HUDEP-2 (cell line): ENCODE data around the gene RFC4.

Source experiments
- DNase-seq, 76 experiments: peaks; one replicate each; lab custom pipeline; 2025; ENCODE audit not compliant: unreplicated experiment in 76 of 76; lab: John Stamatoyannopoulos, UW

The RFC4 gene

GRCh38 chr3:186788482-186789370 lies 17.6 kb downstream of the RFC4 start:
- DNase-seq: peak in 5 of 76 experiments; percentile 7 to 45 (median 25)

DNA sequence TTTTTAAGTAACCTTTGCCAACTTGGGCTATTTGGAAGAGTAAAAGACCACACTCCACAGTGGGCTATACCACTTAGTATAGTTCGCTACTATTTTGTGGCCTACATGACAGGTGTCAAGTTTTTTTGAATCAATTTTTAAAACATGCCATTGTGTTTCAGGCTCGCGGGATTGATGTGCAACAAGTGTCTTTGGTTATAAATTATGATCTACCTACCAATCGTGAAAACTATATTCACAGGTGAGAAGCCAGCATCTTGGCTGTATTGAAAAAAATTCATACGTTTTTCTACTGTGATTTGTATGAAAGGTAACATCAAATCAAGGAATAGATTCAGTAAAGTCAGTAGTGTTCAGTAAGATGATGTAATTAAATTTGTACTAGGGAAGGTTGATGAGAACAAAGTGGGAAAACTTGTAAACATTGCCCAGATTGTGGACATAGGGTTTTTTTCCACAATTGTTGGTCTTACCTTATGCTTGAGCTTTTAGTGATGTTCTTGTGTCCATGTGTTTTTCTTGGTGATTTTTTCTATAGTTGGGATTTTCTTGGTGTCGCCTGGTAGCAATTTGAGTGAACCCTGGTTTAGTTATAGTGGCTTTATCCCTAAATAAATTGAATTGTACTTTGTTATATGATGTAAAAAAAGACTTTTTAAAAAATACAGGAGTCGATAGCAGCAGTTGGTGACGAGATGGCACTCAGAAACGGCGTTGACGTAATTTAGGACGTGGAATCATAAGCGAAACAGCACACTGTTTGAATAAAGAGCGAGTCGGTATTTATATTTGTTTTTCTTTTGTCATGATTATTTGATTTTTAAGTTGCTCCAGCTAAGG lies 18.4 kb downstream of the RFC4 start:
- DNase-seq: no peak

DNA sequence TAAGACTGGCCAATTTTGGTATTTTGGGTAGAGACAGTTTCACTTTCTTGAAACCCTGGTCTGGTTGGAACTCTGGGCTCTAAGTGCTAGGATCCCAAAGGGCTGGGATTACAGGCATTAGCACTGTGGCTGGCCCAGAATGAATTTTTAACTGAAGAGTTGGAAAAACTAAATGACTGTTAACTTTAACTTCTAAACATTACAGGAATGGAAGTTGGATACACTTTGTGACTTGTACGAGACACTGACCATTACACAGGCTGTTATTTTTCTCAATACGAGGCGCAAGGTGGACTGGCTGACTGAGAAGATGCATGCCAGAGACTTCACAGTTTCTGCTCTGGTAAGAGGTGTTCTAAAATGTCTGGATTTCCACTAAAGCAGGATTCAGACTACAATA lies 19.4 kb downstream of the RFC4 start:
- DNase-seq: peak in 1 of 76 experiments; percentile 20

DNA sequence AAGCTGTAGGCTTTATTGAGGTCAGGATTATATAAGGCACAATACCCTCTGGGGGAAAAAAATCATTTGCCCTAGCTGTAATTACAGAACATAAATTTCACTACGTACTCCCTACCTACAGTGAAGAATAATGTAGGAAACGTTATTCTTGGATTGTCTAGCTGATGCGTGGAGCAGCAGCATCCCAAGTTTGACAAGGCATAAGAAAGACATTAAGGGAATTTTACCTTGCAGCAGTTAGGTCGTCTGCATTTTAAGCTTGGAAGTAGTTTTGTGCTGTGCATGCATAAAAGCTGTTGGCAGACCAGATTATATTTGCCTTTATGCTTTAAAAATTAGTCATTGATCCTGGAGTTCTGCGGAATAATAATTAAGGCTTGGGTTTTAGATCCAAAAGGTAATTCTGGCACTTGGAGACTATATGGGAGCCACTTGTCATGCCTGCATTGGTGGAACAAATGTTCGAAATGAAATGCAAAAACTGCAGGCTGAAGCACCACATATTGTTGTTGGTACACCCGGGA lies 20.7 kb downstream of the RFC4 start:
- DNase-seq: peak in 1 of 76 experiments; percentile 43

GRCh38 chr3:186784820-186785494 lies 21.3 kb downstream of the RFC4 start:
- peak in 2 of 76 experiments; percentile 13 to 22 for DNase-seq

DNA sequence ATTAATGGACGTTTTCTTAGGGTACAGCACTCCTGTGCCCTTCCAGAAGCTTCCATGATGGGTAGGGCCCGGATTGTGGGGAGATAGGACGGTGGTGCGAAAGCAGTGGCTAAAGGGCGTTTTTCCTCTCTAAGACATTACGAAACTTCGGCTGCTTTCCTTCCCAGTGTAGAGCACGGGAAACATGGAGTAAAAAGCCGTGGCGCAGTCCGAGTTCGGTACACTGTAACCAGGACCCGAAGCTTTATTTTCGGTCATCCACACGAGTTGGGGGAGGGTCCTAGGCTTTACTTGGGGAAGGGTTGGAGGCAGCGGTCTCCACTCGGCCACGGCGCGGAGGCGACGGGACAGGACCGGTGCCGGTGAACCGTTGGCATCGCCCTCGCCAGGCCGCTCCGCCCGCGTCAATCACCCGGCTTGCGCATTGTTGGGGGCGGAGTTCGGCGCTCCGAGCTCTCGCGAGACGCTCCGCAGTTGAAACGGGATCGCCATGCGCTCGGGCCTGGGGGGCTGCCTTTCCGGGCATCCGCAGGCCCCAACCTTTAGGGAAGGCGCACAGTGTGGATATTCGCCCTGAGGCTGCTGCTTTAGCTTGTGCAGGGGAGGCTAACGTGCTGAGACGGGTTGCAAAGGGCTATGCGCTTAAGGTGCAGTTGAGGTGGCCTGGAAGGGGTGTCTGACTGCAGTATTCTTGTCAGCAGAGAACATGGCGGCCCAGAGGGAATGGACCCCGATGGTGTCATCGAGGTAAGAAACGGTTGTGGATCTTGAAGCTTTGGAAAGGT lies 22.4 kb downstream of the RFC4 start:
- DNase-seq: peak in 70 of 76 experiments; percentile 6 to 70 (median 54)

- DNase-seq: peak in 74 of 76 experiments; percentile 9 to 94 (median 74)
These were observed 23.1 kb downstream of the RFC4 start, which contains the start of gene EIF4A2 for GRCh38 chr3:186783058-186783730. Gene EIF4A2 (plus strand): TSS chr3:186783577. CDS start chr3:186783611, 34 bp downstream.

GRCh38 chr3:186782542-186783057 lies 23.7 kb downstream of the RFC4 start:
- DNase-seq: peak in 3 of 76 experiments; percentile 47 to 53 (median 48)

DNA sequence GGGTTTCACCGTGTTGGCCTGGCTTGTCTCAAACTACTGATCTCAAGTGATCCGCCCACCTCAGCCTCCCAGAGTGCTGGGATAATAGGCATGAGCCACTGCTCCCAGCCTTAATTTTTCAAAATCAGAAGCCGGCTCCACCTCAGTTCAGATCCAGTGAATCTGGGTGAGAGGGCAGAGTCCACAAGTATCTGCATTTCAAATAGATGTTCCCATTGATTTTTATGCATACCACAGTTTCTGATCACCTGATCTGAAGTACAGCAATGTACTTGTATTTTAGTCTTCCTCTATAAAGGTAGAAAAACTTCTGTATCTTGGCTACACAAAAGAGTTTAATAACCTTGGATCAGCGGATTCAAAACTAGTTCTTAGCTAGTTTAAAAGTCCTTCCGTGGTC lies 27.1 kb downstream of the RFC4 start:
- no peak for DNase-seq

GRCh38 chr3:186775999-186776398 lies 30.3 kb downstream of the RFC4 start:
- no peak for DNase-seq

- peak in 19 of 76 experiments; percentile 5 to 43 (median 14) for DNase-seq
These were observed 33.4 kb downstream of the RFC4 start for GRCh38 chr3:186772701-186773417.

GRCh38 chr3:186772281-186772694 lies 34.0 kb downstream of the RFC4 start:
- DNase-seq: no peak

- DNase-seq: no peak
These were observed 45.3 kb downstream of the RFC4 start for GRCh38 chr3:186760897-186761447.

GRCh38 chr3:186760141-186760833 lies 46.0 kb downstream of the RFC4 start:
- DNase-seq: no peak

DNA sequence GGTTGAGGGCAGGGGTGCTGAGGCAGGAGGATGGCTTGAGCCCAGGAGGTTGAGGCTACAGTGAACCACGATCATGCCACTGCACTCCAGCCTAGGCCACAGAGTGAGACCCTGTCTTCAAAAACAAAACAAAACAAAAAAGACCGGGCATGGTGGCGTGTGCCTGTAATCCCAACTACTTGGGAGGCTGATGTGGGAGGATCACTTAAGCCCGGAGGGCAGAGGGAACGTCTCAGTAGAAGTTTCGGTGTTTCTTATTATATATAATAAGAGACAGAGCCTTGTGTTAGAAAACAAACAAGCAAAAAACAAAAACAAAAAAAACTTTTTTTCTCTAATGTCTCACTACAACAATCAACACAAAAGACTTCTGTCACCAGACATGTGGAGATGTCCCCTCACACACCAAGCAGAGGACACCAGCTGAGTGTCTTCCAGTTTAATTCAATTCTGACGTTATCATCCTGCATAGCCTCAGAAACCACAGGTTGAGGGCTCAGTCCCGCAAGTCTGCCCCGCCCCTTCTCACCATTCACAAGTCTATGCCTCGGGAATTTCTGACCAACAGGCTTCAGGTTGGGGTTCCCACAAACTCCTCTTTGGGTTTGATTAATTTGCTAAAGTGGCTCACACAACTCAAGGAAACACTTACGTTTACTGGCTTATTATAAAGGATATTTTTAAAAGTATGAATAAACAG lies 46.9 kb downstream of the RFC4 start:
- DNase-seq: no peak

DNA sequence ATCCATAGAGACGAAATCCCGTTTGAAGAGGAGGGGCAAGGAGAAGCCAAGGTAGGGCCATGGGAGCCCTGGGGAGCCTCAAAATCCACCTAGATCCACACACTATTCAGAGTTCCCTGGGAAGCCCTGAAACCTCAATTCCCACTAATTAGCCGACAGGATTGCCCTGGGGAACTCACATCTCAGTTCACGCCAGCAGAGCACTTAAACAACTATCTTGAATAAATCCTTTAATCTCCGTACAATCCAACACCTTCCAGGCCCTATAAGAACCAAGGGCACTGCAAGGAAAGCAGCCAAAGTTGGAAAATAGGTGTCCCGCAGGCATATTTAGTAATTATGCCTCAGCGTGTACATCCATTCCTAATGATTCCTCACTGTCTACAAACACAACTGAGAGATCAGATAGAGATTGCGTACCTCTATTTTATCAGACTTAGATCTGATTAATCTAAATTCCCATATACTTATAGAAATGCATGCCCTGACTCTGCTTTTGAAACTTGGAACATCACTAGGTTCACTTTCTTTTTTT lies 48.5 kb downstream of the RFC4 start:
- DNase-seq: no peak

- DNase-seq: no peak
These were observed 49.1 kb downstream of the RFC4 start for GRCh38 chr3:186757214-186757613.
